ENCODE data around the gene BMP8B.
"Not testable (repeated sequence)": the region's sequence is repeated elsewhere in the genome, so short reads cannot be mapped to it uniquely, and the experiment has no call there.

The BMP8B gene

GRCh38 chr1:39788758-39789570 lies at the start of gene BMP8B:
BMP8B (minus strand) TSS chr1:39788865; CDS start chr1:39788485, 380 bp downstream.
- DNase-seq: peak; percentile 98

GRCh38 chr1:39836595-39837110 lies 48.0 kb upstream of the BMP8B start:
- DNase-seq: no peak

DNA sequence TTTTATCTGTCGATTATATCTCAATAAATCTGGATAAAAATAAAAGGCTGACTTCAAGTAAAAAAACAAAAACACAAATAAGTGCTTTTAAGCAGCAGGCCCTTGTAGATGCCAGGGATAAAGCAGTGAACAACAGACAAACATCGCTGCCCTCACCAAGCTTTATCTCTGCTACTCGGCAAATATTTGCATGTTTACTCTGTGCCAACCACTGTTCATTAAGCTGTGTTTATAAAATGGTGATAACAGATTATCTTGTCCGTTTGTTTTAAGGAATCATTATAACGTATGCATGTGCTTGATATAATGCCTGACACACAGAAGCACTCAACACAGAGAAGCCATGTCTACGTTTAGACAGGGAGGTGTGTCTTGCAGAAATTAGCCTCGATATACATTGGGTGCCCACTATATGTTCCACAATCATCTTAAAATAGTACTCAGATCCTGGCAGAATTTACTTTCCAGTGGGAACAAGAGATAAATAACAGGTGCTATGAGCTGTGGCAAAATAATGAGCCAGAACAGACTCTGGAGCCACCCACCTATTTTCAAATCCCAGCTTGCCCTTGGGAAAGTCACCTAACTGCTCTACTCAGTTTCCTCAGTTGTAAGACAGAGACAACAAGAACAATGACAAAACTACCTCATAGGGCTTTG lies 47.4 kb upstream of the BMP8B start:
- DNase-seq: peak; percentile 100

- DNase-seq: peak; percentile 89
These were observed 46.4 kb upstream of the BMP8B start for GRCh38 chr1:39835110-39835509.

GRCh38 chr1:39833621-39834385 lies 45.1 kb upstream of the BMP8B start:
- no peak for DNase-seq

DNA sequence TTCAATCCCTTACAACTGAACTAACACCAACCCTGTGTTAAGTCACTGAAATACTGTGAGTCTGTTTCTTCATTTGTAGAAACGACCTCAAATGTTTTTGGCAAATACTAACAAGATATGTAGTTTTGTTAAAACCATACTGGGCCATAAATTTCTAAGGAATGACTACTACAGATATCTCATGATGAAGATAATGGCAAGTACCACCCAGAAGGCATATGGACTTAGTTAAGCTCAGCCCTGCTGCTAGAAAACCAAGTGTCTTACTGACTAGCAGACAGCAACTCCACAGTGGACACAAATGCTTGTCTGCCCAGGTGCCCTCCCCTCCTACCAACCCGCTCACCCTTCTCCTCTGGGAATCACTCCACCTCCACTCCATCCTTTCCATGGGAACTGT lies 44.5 kb upstream of the BMP8B start:
- no peak for DNase-seq

DNA sequence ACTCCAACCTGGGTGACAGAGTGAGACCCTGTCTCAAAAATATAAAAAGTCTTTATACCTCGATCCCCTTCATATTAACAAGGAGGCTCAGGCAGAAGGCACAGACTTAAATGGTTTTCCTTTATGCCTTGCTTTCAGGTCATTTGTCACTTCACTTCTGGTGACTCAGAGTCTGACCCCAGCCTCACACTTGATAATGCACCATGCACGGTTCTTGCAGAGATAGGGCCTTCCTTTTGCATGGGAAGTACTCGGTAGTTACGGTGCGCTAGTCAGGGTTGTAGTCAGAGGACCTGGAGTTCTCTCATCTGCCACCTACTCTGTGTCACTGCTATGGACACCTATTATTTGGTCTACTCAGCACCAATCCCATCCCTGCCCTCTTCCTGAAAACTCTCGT lies 43.6 kb upstream of the BMP8B start:
- DNase-seq: no peak

GRCh38 chr1:39829791-39830533 lies 41.3 kb upstream of the BMP8B start:
- DNase-seq: peak; percentile 89

GRCh38 chr1:39828734-39829133 lies 40.1 kb upstream of the BMP8B start:
- no peak for DNase-seq

DNA sequence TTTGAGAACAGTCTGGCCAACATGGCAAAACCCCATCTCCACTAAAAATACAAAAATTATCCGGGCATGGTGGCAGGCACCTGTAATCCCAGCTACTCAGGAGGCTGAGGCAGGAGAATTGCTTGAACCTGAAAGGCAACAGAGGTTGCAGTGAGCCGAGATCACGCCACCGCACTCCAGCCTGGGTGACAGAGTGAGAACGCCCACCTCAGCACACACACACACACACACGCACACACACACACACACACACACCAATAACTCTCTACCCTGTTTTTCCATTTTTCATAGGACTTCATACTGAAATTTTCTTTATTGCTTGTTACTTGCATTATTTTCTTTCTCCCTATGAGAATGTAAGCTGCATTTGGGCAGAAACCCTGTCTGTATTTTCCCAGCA lies 39.6 kb upstream of the BMP8B start:
- not testable (repeated sequence) for DNase-seq

DNA sequence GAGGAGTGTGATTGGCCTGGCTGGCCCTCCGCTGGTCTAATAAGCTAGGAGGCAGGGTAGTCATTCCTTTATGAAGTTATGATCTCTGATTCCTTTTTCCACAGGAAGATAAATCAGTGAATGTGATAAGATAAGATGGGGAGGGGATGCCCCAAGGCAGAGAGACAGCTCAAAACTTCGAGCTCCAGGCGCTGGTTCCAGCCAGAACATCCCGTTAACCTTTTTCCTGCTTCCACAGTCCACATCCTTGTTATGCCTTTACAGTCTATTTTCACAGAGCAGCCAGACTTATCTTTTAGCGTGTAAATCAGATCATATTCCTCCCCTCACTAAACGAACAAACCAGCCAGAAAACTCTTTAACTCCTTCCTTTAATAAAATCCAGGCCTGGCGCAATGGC lies 38.5 kb upstream of the BMP8B start:
- peak; percentile 97 for DNase-seq

GRCh38 chr1:39826583-39826982 lies 37.9 kb upstream of the BMP8B start:
- peak; percentile 99 for DNase-seq

DNA sequence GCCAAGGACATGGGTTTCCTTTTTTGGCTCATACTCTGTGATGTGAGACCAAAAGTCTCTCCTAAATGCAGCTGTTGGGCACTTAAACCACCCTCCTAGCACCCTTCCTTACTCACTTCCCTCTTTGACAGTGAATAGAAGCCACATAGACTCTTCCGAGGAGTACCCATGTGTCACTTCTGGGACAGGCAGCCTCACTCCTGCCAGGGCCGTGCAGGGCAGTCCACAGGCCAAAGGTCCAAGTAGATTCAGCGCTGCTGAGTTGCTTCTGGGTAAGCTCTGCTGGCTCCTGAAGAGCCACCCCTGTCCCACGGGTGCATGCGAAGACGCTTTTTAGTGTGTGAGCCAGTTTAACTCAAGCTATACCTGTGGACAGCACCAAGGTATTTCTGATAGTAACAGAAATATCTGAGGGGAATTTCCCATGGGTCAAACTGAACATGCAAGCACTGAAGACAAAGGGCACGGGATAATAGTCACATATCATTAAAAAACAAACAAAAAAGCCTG lies 36.8 kb upstream of the BMP8B start:
- DNase-seq: peak; percentile 100

DNA sequence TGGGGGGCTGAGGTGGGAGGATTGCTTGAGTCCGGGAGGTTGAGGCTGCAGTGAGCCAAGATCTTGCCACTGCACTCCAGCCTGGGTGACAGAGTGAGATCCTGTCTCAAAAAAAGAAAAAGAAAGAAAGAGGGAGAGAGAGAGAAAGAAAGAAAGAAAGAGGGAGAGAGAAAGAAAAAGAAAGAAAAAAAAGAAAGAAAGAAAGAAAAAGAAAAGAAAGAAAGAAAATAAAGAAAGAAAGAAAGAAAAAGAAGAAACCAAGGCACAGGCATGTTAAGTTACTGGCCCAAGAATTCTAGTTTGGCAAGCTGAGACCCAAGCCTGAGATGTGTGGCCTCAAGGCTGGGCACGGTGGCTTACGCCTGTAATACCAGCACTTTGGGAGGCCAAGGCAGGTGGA lies 34.8 kb upstream of the BMP8B start:
- DNase-seq: not testable (repeated sequence)

GRCh38 chr1:39822146-39822545 lies 33.5 kb upstream of the BMP8B start:
- DNase-seq: no peak

DNA sequence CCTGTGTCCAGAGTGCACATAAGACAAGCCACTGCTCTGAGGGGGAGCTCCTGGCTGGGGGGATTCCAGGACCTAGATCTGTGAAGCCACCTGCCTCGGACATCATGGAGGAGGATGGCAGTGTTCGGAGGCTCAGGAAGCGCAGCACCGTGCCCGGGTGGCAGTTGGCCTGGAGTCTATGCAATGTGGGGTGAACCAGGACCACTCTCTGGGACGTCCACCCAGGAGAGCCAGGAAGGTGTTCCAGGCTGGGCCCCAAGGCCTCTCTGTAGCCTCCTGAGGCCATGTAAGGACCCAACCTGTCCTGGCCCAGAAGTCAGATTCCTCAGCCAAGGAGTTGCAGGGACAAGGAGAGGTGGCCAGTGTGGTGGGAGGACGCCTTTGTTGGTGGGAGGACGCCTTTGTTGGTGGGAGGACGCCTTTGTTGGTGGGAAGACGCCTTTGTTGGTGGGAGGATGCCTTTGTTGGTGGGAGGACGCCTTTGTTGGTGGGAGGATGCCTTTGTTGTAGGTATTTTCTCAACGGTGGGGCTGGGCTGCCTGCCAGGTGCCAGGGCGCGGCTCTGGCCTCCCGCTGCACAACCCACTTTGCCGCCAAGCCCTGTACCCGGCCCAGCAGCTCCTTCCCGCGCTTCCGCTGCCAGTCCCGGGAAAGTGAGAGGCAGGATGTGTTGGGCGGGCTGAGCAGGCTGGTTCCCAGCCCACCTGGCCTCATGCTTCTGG lies 30.6 kb upstream of the BMP8B start:
- peak; percentile 100 for DNase-seq

GRCh38 chr1:39818482-39818881 lies 29.8 kb upstream of the BMP8B start:
- peak; percentile 98 for DNase-seq

DNA sequence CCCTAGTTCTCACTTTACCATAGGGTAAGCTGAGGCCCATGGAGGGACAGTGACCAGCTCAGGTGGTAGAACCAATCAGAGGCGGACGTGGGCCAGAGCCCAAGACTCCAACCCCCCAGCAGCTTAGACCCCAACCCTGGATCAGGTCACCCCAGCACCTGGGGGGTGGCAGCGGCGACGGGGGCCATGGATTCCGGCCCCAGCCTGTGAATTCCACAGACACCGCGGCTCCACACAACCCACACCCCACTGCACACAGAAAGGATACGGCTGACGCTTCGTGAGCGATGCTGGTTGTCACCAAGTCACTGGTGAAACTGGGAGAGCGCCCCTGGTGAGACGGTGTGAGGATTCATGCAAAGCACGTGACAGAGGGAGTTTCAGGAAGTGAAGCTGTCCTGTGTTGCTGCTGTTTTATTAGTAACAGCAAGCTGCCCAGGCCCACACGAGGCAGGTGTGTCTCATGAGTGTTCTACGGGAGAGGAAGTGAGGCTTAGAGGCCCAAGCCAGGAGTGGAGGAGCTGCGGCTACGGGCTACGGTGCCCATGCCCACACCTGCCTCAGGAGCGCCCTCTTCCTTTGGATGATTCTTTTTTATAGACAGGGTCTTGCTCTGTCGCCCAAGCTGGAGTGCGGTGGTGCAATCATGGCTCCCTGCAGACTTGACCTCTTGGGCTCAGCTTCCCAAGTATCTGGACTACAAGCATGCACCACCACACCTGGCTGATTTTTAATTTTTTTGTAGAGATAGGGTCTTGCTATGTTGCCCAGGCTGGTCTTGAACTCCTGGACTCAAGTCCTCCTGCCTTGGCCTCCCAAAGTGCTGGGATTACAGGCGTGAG lies 28.6 kb upstream of the BMP8B start:
- DNase-seq: peak; percentile 100

DNA sequence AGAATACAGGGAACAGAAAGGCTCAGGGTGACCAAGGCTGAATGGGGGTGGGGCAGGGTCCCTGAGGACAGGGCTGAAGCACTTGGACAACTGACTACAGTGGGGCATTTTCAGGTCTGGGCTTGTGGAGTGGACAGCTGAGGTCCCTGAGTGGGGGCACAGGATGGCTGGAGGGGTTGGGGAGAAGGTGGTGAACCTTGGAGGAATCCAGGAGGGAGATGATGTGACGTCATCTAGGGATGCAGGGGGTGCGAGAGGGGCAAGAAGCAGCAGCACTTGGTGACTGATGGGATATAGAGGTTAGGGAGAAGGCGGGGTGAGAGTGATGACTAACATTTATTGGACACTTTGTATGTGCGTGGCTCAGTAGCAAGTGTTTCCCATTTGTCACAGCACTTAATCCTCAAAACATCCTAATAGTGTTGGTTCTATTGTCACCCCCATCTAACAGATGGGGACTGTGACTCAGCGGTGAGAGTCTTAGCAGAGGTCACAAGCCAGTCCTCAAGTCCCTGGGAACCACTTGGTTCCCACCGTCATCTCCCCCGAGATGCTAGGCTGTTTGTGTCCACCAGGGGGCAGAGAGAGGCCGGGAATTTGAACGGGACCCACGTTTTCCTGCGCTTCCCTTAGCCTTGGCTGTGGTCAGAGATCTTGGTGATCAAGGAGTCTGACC lies 27.9 kb upstream of the BMP8B start:
- DNase-seq: peak; percentile 99

- no peak for DNase-seq
These were observed 24.2 kb upstream of the BMP8B start for GRCh38 chr1:39812913-39813312.
